H9 (cell line): ENCODE measurements around the gene MZT2A. TPM values are rescaled to one million over a fixed set of nuclear protein-coding genes. Genes with fewer than 3 reads are reported as not detected.
"Not testable (repeated sequence)": the region's sequence is repeated elsewhere in the genome, so short reads cannot be mapped to it uniquely, and the experiment has no call there.

ENCODE experiments used
- DNase-seq: peaks from one replicate; pipeline ENCODE4 v3.0.0-alpha.2; 2017
- H2AFZ ChIP-seq: one replicate; pipeline ENCODE4 v1.6.1; 2013; ENCODE audit warnings: mild to moderate bottlenecking, low read length, control low read depth, moderate library complexity
- H2AK5ac ChIP-seq: 2 replicates; pipeline ENCODE4 v1.6.1; 2013; ENCODE audit warnings: low read length, control low read depth, mixed read lengths; ENCODE audit not compliant: insufficient read length
- H2BK120ac ChIP-seq: one replicate; pipeline ENCODE4 v1.6.1; 2013; ENCODE audit warnings: low read depth, mild to moderate bottlenecking, low read length, control low read depth, inconsistent platforms; ENCODE audit not compliant: poor library complexity, severe bottlenecking
- H2BK12ac ChIP-seq: 2 replicates; pipeline ENCODE4 v1.6.1; 2013; ENCODE audit warnings: low read length, control low read depth, mixed read lengths, low read depth; ENCODE audit not compliant: insufficient read length
- H2BK15ac ChIP-seq: 2 replicates; pipeline ENCODE4 v1.6.1; 2013; ENCODE audit warnings: low read depth, low read length, control low read depth
- H2BK20ac ChIP-seq: one replicate; pipeline ENCODE4 v1.6.1; 2013; ENCODE audit warnings: low read depth, mild to moderate bottlenecking, low read length, control low read depth, inconsistent platforms; ENCODE audit not compliant: poor library complexity, severe bottlenecking
- H2BK5ac ChIP-seq: 2 replicates; pipeline ENCODE4 v1.6.1; 2013; ENCODE audit warnings: low read length, control low read depth, mixed read lengths; ENCODE audit not compliant: insufficient read length
- H3K14ac ChIP-seq: 2 replicates; pipeline ENCODE4 v1.6.1; 2013; ENCODE audit warnings: low read length, control low read depth; ENCODE audit not compliant: insufficient read depth
- H3K18ac ChIP-seq: 2 replicates; pipeline ENCODE4 v1.6.1; 2013; ENCODE audit warnings: low read depth, mild to moderate bottlenecking, mixed read lengths, low read length, control low read depth; ENCODE audit not compliant: insufficient read length
- H3K23ac ChIP-seq: 2 replicates; pipeline ENCODE4 v1.6.1; 2013; ENCODE audit warnings: low read length, control low read depth, mixed read lengths, low read depth; ENCODE audit not compliant: insufficient read length
- H3K23me2 ChIP-seq: 2 replicates; pipeline ENCODE4 v1.6.1; 2013; ENCODE audit warnings: low read depth, mild to moderate bottlenecking, mixed read lengths, low read length, control low read depth; ENCODE audit not compliant: insufficient read length, poor library complexity, severe bottlenecking
- H3K27ac ChIP-seq: 2 replicates; pipeline ENCODE4 v1.5.1; 2013; ENCODE audit warnings: low read length, control low read depth, mixed read lengths, low read depth; ENCODE audit not compliant: insufficient read length
- H3K27me3 ChIP-seq: 2 replicates; pipeline ENCODE4 v1.6.1; 2013; ENCODE audit warnings: low read length, control low read depth, inconsistent platforms; ENCODE audit not compliant: insufficient read depth
- H3K4ac ChIP-seq: 2 replicates; pipeline ENCODE4 v1.6.1; 2013; ENCODE audit warnings: low read depth, mild to moderate bottlenecking, control low read depth, inconsistent platforms, low read length, moderate library complexity
- H3K4me1 ChIP-seq: 2 replicates; pipeline ENCODE4 v1.6.1; 2013; ENCODE audit warnings: low read length, control low read depth, inconsistent platforms; ENCODE audit not compliant: insufficient read depth
- H3K4me2 ChIP-seq: 2 replicates; pipeline ENCODE4 v1.6.1; 2013; ENCODE audit warnings: low read length, control low read depth, mixed read lengths; ENCODE audit not compliant: insufficient read length, insufficient read depth
- H3K56ac ChIP-seq: 2 replicates; pipeline ENCODE4 v1.6.1; 2013; ENCODE audit warnings: low read depth, mild to moderate bottlenecking, mixed read lengths, low read length, control low read depth; ENCODE audit not compliant: insufficient read length
- H3K79me1 ChIP-seq: 2 replicates; pipeline ENCODE4 v1.6.1; 2013; ENCODE audit warnings: low read depth, mild to moderate bottlenecking, moderate library complexity, low read length, control low read depth, inconsistent platforms; ENCODE audit not compliant: insufficient read depth, poor library complexity, severe bottlenecking
- H3K79me2 ChIP-seq: 2 replicates; pipeline ENCODE4 v1.6.1; 2013; ENCODE audit warnings: low read length, control low read depth, inconsistent platforms; ENCODE audit not compliant: insufficient read depth
- H3K9ac ChIP-seq: 2 replicates; pipeline ENCODE4 v1.6.1; 2013; ENCODE audit warnings: low read length, control low read depth, mixed read lengths; ENCODE audit not compliant: insufficient read length; ENCODE audit errors: extremely low read depth
- H3K9me3 ChIP-seq: one replicate; pipeline ENCODE4 v1.6.1; 2013; ENCODE audit warnings: low read depth, low read length, inconsistent platforms; ENCODE audit not compliant: control insufficient read depth
- H3T11ph ChIP-seq: one replicate; pipeline ENCODE4 v1.6.1; 2013; ENCODE audit warnings: mild to moderate bottlenecking, low read length, control low read depth, inconsistent platforms
- H4K20me1 ChIP-seq: one replicate; pipeline ENCODE4 v1.6.1; 2013; ENCODE audit not compliant: control insufficient read depth, insufficient read length, insufficient read depth
- H4K5ac ChIP-seq: 2 replicates; pipeline ENCODE4 v1.6.1; 2013; ENCODE audit warnings: low read depth, mild to moderate bottlenecking, mixed read lengths, low read length, control low read depth; ENCODE audit not compliant: insufficient read length
- H4K8ac ChIP-seq: replicated peaks from 2 replicates; pipeline ENCODE4 v1.6.1; 2013; ENCODE audit warnings: low read length, control low read depth, mixed read lengths, low read depth; ENCODE audit not compliant: insufficient read length
- H4K91ac ChIP-seq: 2 replicates; pipeline ENCODE4 v1.6.1; 2013; ENCODE audit warnings: low read depth, mild to moderate bottlenecking, moderate library complexity, mixed read lengths, low read length, control low read depth; ENCODE audit not compliant: insufficient read length
- H3K27ac Mint-ChIP-seq, 3 experiments: 2 replicates in 2 of 3; 3 replicates in 1 of 3; pipeline ENCODE4 v1.8.0; 2020 to 2021; ENCODE audit warnings: mixed read lengths in 3 of 3, mild to moderate bottlenecking in 1 of 3, moderate library complexity in 1 of 3
- H3K27me3 Mint-ChIP-seq: 2 replicates; pipeline ENCODE4 v1.8.0; 2021; ENCODE audit warnings: low read depth, mild to moderate bottlenecking, moderate library complexity, mixed read lengths
- H3K36me3 Mint-ChIP-seq, 3 experiments: 2 replicates in 2 of 3; 3 replicates in 1 of 3; pipeline ENCODE4 v1.8.0; 2020 to 2021; ENCODE audit warnings: low read depth in 3 of 3, mixed read lengths in 3 of 3; ENCODE audit not compliant: insufficient read depth in 1 of 3
- H3K4me1 Mint-ChIP-seq, 2 experiments: 2 replicates each; pipeline ENCODE4 v1.8.0; 2020; ENCODE audit warnings: mixed read lengths in 2 of 2
- H3K4me3 Mint-ChIP-seq, 2 experiments: 2 replicates in 1 of 2; 3 replicates in 1 of 2; pipeline ENCODE4 v1.8.0; 2020 to 2021; ENCODE audit warnings: mild to moderate bottlenecking in 2 of 2, mixed read lengths in 2 of 2, moderate library complexity in 1 of 2
- H3K9me3 Mint-ChIP-seq, 2 experiments: 2 replicates in 1 of 2; 3 replicates in 1 of 2; pipeline ENCODE4 v1.8.0; 2020; ENCODE audit warnings: mild to moderate bottlenecking in 2 of 2, mixed read lengths in 2 of 2, moderate library complexity in 1 of 2
- WGBS: extraction: QIAGEN DNeasy Blood & Tissue Kit; methylation state at CpG from one replicate; pipeline ENCODE4 v1.1.7; 2013; ENCODE audit warnings: missing lambda C conversion rate, low lambda C conversion rate, mixed read lengths; ENCODE audit not compliant: insufficient read length; ENCODE audit errors: extremely low coverage; 5-methylcytosine and 5-hydroxymethylcytosine counted together
- total RNA-seq: library from RNA; stranded (reverse); gene quantifications from 2 replicates; pipeline ENCODE4 v1.2.1, GENCODE V29; 2021

Gene MZT2A
- total RNA-seq, 1 experiment from 2014 or later: 127 TPM

- not testable (repeated sequence) for H2BK15ac ChIP-seq, H3K14ac ChIP-seq, H3K79me1 ChIP-seq, H3K18ac ChIP-seq, H3K36me3 Mint-ChIP-seq, H3K4me2 ChIP-seq, H4K20me1 ChIP-seq, H3K27ac Mint-ChIP-seq, H2BK12ac ChIP-seq, H3K79me2 ChIP-seq, H3K4me1 Mint-ChIP-seq, H3K27ac ChIP-seq, H3K4ac ChIP-seq, H3K9me3 ChIP-seq, H3K9me3 Mint-ChIP-seq, H3K4me1 ChIP-seq, H2AFZ ChIP-seq, H3K23ac ChIP-seq, H2BK20ac ChIP-seq, H3K23me2 ChIP-seq, H3K56ac ChIP-seq, H3K27me3 Mint-ChIP-seq, H3K27me3 ChIP-seq, H3T11ph ChIP-seq, H2BK120ac ChIP-seq, H4K91ac ChIP-seq, H3K4me3 Mint-ChIP-seq, DNase-seq, H4K8ac ChIP-seq, H4K5ac ChIP-seq, H3K9ac ChIP-seq, H2AK5ac ChIP-seq, H2BK5ac ChIP-seq
- WGBS: no CpG with 5 or more reads among the region's 13 CpGs
Measured at GRCh38 chr2:131534317-131534672, 42.1 kb upstream of the MZT2A start.

- WGBS: no CpG with 5 or more reads among the region's 17 CpGs
- not testable (repeated sequence) for H3K4me1 Mint-ChIP-seq, DNase-seq, H3K23ac ChIP-seq, H3T11ph ChIP-seq, H2AK5ac ChIP-seq, H3K27me3 ChIP-seq, H3K79me2 ChIP-seq, H2AFZ ChIP-seq, H2BK15ac ChIP-seq, H3K18ac ChIP-seq, H4K5ac ChIP-seq, H2BK12ac ChIP-seq, H2BK120ac ChIP-seq, H4K91ac ChIP-seq, H3K4me3 Mint-ChIP-seq, H3K27ac Mint-ChIP-seq, H2BK20ac ChIP-seq, H3K9me3 Mint-ChIP-seq, H4K20me1 ChIP-seq, H3K9ac ChIP-seq, H3K4me1 ChIP-seq, H3K79me1 ChIP-seq, H2BK5ac ChIP-seq, H3K27me3 Mint-ChIP-seq, H3K27ac ChIP-seq, H3K9me3 ChIP-seq, H4K8ac ChIP-seq, H3K4me2 ChIP-seq, H3K14ac ChIP-seq, H3K4ac ChIP-seq, H3K23me2 ChIP-seq, H3K36me3 Mint-ChIP-seq, H3K56ac ChIP-seq
Measured at GRCh38 chr2:131533609-131534316, 41.6 kb upstream of the MZT2A start.
